Left lobe of liver (tissue), 2 donors: Measurements from ENCODE around the gene MAML3. TPM values are rescaled to one million over a fixed set of nuclear protein-coding genes. Genes with fewer than 3 reads are reported as not detected.

Experiments
- ATAC-seq: fragments of 200-7000 bp; cut with Tn5 transposase; one replicate; pipeline ENCODE4 v1.9.1; 2020; ENCODE audit warnings: mild to moderate bottlenecking, moderate library complexity
- DNase-seq: peaks from one replicate; pipeline ENCODE4 v3.0.0-alpha.2; 2020; ENCODE audit warnings: low spot score
- total RNA-seq: library from RNA; stranded (reverse); gene quantifications from one replicate; pipeline ENCODE4 v1.2.1, GENCODE V29; 2021
- donor health status: DM: no; HTN: no; CAD: no; lungs with moderate emphysema.
- donor health status: DM: no; HTN: yes; CAD: no.

Gene MAML3
- total RNA-seq, 1 donor from 2014 or later, result 8.4 TPM

DNA sequence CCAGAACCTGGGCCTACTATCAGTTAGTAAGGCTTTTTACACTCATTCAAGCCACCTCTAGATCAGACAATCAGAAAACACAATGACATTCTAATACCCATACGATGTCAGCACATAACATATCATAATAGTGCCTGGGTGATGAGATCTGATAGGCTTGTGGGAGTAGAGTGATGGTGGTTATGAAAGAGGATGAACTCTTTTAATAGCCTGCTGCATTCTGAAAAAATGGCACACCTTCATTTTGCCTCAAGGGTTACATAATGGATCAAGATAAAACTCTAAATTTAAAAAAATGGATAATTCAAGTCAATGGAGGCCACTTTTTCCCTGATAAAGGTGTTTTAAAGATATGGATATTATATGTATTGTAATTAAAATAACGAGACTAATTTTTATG, 215.6 kb downstream of the MAML3 start:
- DNase-seq, result no peak

GRCh38 chr4:139935911-139936310, 218.1 kb downstream of the MAML3 start:
- DNase-seq (no peak), ATAC-seq (no peak)

More for the DNA sequence above, 215.6 kb downstream of the MAML3 start:
- ATAC-seq, result no peak

- DNase-seq (no peak), ATAC-seq (no peak)
Observed at GRCh38 chr4:139934708-139935195, 219.2 kb downstream of the MAML3 start.

- ATAC-seq (no peak), DNase-seq (no peak)
Observed at GRCh38 chr4:139934057-139934707, 219.8 kb downstream of the MAML3 start.

GRCh38 chr4:139933541-139933940, 220.4 kb downstream of the MAML3 start:
- DNase-seq, result no peak
- ATAC-seq, result peak; percentile 34

DNA sequence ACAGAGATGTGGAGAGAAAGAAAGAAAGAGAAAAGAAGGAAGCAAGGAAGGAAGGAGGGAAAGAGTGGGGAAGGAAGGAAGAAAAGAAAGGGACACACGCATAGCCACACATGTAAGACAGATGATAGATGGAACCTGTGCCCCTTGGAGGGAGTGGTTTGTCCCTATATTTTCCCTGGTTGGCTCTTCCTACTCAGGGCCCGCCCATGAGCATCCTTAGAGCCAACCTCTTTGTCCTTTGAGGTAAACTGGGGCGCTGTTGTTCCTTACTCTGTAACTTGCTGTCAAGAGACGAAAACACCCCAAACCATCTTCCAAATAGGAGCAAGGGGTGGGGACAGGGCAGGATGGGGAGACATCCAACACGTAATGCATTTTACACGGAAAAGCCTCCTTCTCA, 220.9 kb downstream of the MAML3 start:
- DNase-seq, result no peak
- no peak for ATAC-seq

DNA sequence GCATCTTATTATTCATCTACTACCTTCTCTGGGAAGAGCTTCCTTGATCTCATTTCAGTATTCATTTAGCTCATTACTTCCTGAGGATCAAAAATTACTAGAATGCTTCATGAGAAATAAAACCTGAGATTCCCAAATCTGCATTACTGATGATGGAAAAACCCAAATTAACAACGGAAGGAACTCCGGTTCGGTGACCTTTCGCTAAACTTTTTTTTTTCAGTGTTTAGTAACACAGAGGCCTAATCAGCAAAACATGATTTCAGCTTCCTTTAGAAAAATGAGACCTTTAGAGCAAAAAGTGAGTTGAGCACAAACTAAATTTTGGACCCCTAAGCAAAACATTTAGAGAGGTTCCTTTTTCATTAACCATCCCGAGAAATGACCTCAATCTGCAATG, 229.2 kb downstream of the MAML3 start:
- DNase-seq (no peak), ATAC-seq (no peak)

DNA sequence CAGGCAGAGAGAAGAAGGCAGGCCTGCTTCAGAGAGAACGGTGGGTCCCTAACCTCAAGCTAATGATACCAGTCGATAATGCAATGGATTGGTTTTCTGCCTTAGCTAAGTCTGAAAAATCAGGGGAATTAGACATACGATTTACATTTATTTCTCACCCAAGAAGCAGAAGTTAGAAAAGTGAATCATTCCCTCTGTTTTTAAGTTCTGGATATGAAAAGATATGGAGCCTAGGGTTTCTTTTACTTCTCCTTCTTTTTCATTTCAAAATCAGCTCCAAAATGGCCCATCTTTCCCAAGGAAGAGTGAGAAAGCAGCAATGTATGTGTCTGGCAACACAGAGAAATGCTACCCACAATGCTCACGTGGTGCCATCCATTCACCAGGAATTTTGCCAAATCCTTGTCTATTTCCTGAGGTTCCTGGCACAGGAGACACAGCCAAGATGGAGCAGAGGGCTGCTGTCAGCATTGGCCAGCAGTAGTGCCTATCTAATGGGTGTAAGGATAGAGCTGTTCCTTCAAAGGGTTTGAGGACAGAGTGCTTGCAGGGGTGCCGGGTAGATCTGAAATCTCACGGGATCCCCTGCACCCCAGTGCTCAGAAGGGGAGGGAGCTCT, 231.5 kb downstream of the MAML3 start:
- DNase-seq (peak; percentile 51), ATAC-seq (peak; percentile 17)

DNA sequence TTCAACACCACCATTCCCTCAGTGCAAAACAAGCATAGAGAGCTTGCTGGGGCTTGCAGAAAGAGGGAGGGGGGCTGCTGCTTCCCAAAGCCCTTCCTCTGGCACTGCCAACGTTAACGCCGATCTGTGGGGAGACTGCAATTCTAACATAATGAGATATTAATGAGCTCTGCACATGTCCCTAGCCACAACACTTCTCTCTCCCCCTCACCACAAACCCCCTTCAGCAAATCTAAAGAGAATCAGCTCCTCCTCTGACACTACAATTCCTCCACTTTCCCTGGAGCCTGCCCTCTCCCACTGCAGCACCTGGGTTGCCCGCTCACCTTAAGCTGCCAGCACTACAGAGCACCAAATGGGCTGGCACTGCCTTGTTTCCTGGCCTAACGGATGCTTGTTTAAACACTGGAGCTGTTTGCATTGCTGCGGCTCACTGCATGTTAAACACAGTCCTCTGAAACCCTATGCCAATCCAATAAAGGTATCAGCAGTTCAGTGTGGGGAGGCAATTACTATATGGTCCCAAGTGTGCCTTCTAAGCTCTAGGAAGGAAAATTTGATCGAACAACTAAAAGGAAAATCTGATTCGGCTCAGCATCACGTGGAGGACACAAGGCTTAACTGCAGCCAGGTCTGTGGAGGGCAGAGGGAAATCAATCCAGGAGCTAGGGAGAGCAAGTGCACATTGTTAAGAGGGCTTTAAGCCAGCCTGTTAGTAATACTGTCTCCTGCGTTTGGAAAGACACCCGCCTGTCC, 232.4 kb downstream of the MAML3 start:
- DNase-seq (peak; percentile 82), ATAC-seq (peak; percentile 89)

GRCh38 chr4:139920486-139921002, 233.4 kb downstream of the MAML3 start:
- ATAC-seq (no peak), DNase-seq (no peak)

DNA sequence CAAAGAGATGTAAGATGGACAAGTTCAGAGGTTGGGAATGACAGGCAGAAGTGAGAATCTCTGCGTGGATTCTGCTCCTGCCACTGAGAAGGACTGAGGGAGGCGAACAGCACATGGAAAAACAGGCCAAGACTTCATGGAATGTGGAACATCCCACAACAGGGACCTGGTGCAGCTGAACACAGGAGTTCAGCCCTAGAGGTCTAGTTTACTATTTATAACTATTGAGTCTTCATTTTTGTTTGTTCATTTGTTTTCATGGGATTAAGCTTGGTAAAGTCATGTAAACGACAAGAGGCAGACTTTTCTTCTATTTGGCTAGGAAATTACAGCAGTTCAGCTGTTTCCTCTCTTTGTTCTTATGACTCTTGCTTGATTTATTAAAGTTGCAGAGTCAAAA, 234.5 kb downstream of the MAML3 start:
- ATAC-seq (no peak), DNase-seq (no peak)

GRCh38 chr4:139919004-139919403, 235.0 kb downstream of the MAML3 start:
- ATAC-seq (no peak), DNase-seq (no peak)

DNA sequence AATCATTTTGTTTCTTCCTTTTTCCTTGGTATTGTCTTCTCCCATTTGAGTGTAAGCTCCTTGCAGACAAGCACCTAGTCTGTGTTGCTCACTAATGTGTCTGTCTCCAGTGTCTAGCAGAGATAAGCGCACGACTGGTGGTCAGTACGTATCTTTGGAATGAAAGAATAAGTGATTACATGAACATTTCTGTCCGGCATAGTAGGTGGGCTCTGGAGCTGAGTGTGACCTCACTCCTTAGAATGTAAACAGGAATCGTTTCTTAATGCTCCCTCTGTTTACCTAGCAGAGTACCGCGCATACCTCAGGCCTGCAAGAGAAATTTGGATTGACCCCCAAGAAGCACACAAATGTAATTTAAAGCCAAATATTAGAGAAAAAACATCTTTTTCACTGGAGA, 235.4 kb downstream of the MAML3 start:
- no peak for DNase-seq
- no peak for ATAC-seq

DNA sequence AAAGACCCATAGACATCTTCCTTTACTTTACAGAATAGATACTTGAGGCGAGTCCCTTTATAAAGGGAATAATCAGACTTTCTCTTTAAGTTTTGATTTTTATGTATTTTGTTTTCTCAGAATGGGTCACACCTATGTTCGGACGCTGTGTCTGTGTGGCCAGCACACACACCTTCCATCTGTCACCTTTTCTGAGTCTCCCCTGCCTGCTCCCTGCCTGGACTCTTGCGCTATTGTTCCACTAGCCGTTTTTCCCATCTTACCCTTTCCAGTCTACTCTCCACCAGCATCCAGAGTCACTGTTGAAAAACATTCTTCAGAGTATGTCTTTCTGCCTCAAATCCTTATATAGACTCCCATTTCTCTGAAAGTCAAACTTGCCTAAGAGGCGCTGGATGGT, 236.1 kb downstream of the MAML3 start:
- DNase-seq (no peak), ATAC-seq (no peak)

DNA sequence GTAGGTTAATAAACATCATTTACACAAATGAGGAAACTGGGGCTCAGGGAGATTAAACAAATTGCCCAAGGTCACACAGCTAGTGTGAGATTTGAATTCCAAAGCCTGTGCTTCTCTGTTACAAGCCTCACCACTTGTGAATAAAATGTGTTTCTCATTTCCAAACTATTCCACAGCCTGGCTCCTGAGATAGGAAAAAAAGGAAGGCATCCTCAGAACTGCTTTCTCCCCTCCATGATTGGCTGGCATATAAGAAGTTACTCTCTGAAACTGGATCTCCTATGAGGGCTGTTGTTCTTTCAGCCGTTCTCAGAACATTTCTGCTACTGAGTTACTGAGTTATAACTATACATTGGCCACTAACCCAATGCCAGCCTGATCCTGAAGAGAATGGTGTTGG, 237.9 kb downstream of the MAML3 start:
- no peak for DNase-seq
- ATAC-seq, result no peak

DNA sequence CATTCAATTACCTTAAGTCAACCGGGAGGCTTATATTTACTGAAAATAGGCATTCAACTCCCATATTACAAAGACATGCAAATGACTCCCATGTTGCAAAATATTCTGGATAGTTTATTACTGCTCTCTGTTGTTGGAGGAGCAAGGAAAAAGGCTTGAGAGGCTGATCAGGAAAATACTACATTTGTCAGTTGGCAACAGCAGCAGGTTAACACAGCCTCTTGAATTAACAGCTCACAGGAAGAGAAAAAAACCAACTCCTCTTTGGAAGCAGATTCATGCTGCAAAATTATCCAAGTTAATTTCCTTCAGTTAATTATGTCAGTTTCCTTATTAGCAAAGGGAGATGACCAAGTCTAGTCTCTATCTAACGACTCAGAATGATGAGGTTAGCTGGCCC, 238.9 kb downstream of the MAML3 start:
- no peak for ATAC-seq
- DNase-seq, result no peak

DNA sequence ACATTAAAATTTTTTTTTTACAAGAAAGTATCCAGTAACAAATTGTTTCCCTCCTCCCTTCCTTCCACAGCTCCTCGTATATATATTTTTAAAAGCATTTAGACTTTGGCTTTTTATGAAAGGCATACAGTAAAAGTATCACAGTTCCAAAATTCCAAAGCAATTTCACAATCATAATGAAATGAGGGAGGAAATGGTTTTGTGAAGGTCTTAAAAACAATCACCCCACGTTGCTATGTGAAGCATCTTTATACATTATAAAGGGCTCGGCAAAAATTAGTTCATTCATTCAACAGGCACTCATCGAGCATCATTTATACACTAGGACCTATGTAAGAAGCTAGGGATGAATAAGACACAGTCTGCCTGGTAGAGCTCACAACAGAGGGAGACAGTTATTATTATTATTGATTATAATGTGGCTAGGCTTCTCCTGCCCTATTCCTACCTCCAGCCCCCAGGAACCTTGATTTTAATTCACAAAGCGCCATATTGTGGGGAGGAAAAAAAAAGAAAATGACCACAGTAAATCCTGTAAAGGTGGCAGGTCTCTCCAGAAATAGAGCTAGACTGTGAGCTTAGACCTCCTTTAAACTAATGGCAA, 239.9 kb downstream of the MAML3 start:
- ATAC-seq, result no peak
- no peak for DNase-seq

- ATAC-seq (peak; percentile 68), DNase-seq (no peak)
Observed at GRCh38 chr4:139913398-139913990, 240.5 kb downstream of the MAML3 start.

DNA sequence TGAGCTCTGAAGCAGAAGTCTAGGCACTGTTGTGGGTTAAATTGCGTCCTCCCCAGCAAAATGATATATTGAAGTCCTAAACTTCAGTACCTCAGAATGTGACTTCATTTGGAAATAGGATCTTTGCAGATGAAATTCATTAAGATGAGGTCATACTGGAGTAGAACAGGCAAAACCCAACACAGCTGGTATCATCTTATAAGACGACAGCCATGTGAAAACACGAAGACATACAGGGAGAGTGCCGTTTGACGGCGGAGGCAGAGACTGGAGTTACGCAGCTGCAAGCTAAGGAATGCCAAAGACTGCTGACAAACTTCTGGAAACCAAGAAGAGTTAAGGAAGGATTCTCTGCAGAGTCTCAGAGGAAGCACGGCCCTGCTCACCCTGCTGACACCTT, 241.5 kb downstream of the MAML3 start:
- no peak for ATAC-seq
- no peak for DNase-seq

DNA sequence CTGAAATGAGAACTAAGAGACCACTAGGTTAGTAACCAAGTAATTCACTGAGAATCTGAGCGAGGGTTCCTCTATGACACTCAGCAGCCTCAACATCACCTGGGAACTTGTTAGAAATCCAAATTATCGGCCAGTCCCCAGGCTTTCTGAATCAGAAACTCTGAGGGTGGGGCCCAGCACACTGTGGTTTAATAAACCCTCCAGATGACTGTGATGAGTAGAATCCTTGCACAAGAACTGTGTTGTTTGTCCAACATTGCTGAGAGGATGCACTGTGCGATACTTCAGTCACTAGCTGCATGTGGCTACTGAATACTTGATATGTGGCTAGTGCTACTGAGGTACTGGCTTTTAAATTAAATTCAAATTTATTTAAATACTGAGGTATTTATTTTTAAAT, 243.9 kb downstream of the MAML3 start:
- DNase-seq, result no peak
- no peak for ATAC-seq
